K562 (cell line): ENCODE data around the gene P4HTM. TPM values are rescaled to one million over a fixed set of nuclear protein-coding genes. Genes with fewer than 3 reads are reported as not detected.

Source experiments
- CAMTA2 ChIP-seq: fragments of 250-450 bp; sonication (Bioruptor Pico); conservative IDR thresholded peaks from 2 replicates; pipeline ENCODE4 v1.5.1; 2022
- HIVEP1 ChIP-seq: fragments of 250-450 bp; sonication (Bioruptor Pico); IDR thresholded peaks from 2 replicates; pipeline ENCODE4 v1.4.0; 2020; ENCODE audit warnings: mild to moderate bottlenecking
- HMG20B ChIP-seq: fragments of 250-450 bp; sonication (Bioruptor Pico); IDR thresholded peaks from 2 replicates; pipeline ENCODE4 v1.5.0; 2021; ENCODE audit warnings: mild to moderate bottlenecking
- POLR2A ChIP-seq: fragments of 450-650 bp; conservative IDR thresholded peaks from 2 replicates; pipeline ENCODE4 v1.6.1; 2016
- polyA plus RNA-seq, 8 experiments: library from polyadenylated mRNA; depleted of rRNA in 4 of 8; stranded (reverse) in 5 of 8; unstranded in 3 of 8; fragments of >200 nt; fragmentation: Nextera tagmentation in 2 of 8; fragmentation: Illumina TruSeq in 1 of 8; extraction: Ambion mirVana in 2 of 8; extraction: Trizol in 1 of 8; gene quantifications; 2 replicates each; pipeline versions ENCODE4 v1.2.1 to v1.2.3, GENCODE V29; 2011 to 2014; ENCODE audit warnings: inconsistent platforms in 1 of 8, missing spikeins in 1 of 8
- total RNA-seq, 7 experiments: library from RNA; depleted of rRNA in 6 of 7; stranded (reverse); fragments of >200 nt in 6 of 7; fragmentation: Illumina TruSeq in 2 of 7; extraction: Trizol in 2 of 7; gene quantifications; 2 replicates each; pipeline versions ENCODE4 v1.2.1 to v1.2.3, GENCODE V29; 2011 to 2021; ENCODE audit warnings: low replicate concordance in 1 of 7
- TF ChIP-seq, protein P1 (sequence below): sonication (generic); formaldehyde crosslinking; IDR thresholded peaks from 2 replicates; pipeline ENCODE4 v1.8.1; 2023; ENCODE audit warnings: mild to moderate bottlenecking, missing genetic modification reagents
- TF ChIP-seq, protein P2 (sequence below), 2 experiments: fragments of 450-650 bp in 1 of 2; sonication (generic) in 1 of 2; formaldehyde crosslinking in 1 of 2; IDR thresholded peaks in 1 of 2; conservative IDR thresholded peaks in 1 of 2; 2 replicates each; pipeline versions ENCODE4 v1.6.1 to v1.8.1; 2016 to 2023; ENCODE audit warnings: mild to moderate bottlenecking in 2 of 2, moderate library complexity in 2 of 2, inconsistent platforms in 1 of 2, missing genetic modification reagents in 1 of 2
- TF ChIP-seq, protein P3 (sequence below): fragments of 450-650 bp; IDR thresholded peaks from 2 replicates; pipeline ENCODE4 v1.7.1; 2018; ENCODE audit warnings: mild to moderate bottlenecking, low read depth; ENCODE audit not compliant: partially characterized antibody

Gene P4HTM
- total and polyA plus RNA-seq, 9 of the 15 experiments (the other 6 are each of a cell fraction or from before 2014, with no cell fraction given), result 0.09 to 0.66 (median 0.25) TPM; not detected in 2

DNA sequence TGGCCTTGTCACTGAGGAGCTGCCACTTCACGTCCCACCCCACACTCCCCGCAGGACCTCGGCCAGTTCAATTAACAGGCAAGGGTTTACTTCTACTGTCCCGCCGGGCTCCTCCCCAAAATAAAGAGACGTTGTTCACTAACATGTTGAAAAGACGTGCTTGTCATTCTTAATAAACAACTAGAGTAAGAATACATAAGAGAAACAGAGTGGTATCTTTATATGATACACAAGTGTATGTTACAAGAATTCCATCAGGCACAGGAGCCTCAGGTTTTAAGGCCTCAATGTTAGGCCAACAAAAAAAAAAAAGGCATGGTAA is 39.5 kb downstream of the P4HTM start (continued):
- TF ChIP-seq, protein P1, sequence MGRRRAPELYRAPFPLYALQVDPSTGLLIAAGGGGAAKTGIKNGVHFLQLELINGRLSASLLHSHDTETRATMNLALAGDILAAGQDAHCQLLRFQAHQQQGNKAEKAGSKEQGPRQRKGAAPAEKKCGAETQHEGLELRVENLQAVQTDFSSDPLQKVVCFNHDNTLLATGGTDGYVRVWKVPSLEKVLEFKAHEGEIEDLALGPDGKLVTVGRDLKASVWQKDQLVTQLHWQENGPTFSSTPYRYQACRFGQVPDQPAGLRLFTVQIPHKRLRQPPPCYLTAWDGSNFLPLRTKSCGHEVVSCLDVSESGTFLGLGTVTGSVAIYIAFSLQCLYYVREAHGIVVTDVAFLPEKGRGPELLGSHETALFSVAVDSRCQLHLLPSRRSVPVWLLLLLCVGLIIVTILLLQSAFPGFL (CRISPR knock-in tag), result no peak
- no peak for TF ChIP-seq HMG20B
- TF ChIP-seq CAMTA2 (CRISPR knock-in tag), result no peak
- TF ChIP-seq, protein P2, sequence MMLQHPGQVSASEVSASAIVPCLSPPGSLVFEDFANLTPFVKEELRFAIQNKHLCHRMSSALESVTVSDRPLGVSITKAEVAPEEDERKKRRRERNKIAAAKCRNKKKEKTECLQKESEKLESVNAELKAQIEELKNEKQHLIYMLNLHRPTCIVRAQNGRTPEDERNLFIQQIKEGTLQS (IDR thresholded peaks at IDR 0.05), result no peak
- TF ChIP-seq, protein P2 (CRISPR knock-in tag; conservative IDR thresholded peaks at IDR 0.05), result 0 out of 2 replicates have a peak, but pooled peaks have one; percentile 2
- no peak for TF ChIP-seq HIVEP1 (CRISPR knock-in tag)
- TF ChIP-seq, protein P3, sequence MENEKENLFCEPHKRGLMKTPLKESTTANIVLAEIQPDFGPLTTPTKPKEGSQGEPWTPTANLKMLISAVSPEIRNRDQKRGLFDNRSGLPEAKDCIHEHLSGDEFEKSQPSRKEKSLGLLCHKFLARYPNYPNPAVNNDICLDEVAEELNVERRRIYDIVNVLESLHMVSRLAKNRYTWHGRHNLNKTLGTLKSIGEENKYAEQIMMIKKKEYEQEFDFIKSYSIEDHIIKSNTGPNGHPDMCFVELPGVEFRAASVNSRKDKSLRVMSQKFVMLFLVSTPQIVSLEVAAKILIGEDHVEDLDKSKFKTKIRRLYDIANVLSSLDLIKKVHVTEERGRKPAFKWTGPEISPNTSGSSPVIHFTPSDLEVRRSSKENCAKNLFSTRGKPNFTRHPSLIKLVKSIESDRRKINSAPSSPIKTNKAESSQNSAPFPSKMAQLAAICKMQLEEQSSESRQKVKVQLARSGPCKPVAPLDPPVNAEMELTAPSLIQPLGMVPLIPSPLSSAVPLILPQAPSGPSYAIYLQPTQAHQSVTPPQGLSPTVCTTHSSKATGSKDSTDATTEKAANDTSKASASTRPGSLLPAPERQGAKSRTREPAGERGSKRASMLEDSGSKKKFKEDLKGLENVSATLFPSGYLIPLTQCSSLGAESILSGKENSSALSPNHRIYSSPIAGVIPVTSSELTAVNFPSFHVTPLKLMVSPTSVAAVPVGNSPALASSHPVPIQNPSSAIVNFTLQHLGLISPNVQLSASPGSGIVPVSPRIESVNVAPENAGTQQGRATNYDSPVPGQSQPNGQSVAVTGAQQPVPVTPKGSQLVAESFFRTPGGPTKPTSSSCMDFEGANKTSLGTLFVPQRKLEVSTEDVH, result peak; percentile 11
- no peak for TF ChIP-seq POLR2A
